SK-N-SH (cell line): Measurements from ENCODE around the gene MAEA. TPM values are rescaled to one million over a fixed set of nuclear protein-coding genes. Genes with fewer than 3 reads are reported as not detected.

Experiments
- CTCF ChIA-PET: fragments of 300-600, 350-600 bp; formaldehyde crosslinking; extraction: SDS; loops from one replicate; lab custom pipeline; 2021; lab: Yijun Ruan, JAX
- POLR2A ChIA-PET: fragments of 350-600 bp; sonication (Branson Sonifier 250); formaldehyde crosslinking; extraction: SDS; loops from one replicate; lab custom pipeline; 2020; ENCODE audit warnings: antibody characterized with exemption, inconsistent platforms; lab: Yijun Ruan, JAX
- DNase-seq: peaks from one replicate; pipeline ENCODE4 v3.0.0; 2012
- H2AFZ ChIP-seq: fragments of 200-600 bp; sonication (generic); 2 replicates; pipeline ENCODE4 v1.8.1; 2016; ENCODE audit warnings: antibody characterized with exemption, mild to moderate bottlenecking, low read depth
- H3F3A ChIP-seq: fragments of 200-600 bp; sonication (generic); replicated peaks from 2 replicates; pipeline ENCODE3; 2016; ENCODE audit warnings: antibody characterized with exemption, mild to moderate bottlenecking; ENCODE audit not compliant: insufficient read depth
- H3K27ac ChIP-seq, 2 experiments: fragments of 200-500 bp in 1 of 2; fragments of 200-600 bp in 1 of 2; sonication (Bioruptor generic) in 1 of 2; sonication (generic), shearing (Covaris generic) in 1 of 2; 2 replicates each; pipeline versions ENCODE4 v1.5.1 to v1.6.1; 2014 to 2016; ENCODE audit warnings: low read depth in 2 of 2, inconsistent platforms in 1 of 2, low read length in 1 of 2, mild to moderate bottlenecking in 1 of 2, mixed read lengths in 1 of 2
- H3K27me3 ChIP-seq: fragments of 200-600 bp; sonication (generic), shearing (Covaris generic); 2 replicates; pipeline ENCODE4 v1.6.1; 2016; ENCODE audit warnings: mixed run types; ENCODE audit not compliant: insufficient read depth
- H3K36me3 ChIP-seq, 2 experiments: fragments of 200-500 bp in 1 of 2; fragments of 200-600 bp in 1 of 2; sonication (Bioruptor generic) in 1 of 2; sonication (generic) in 1 of 2; replicated peaks in 1 of 2; 2 replicates each; pipeline versions ENCODE3 to v1.5.1; 2014 to 2016; ENCODE audit warnings: low read length in 1 of 2, mild to moderate bottlenecking in 1 of 2; ENCODE audit not compliant: insufficient read depth in 2 of 2, control insufficient read depth in 1 of 2
- H3K4me1 ChIP-seq, 2 experiments: fragments of 200-500 bp in 1 of 2; fragments of 200-600 bp in 1 of 2; sonication (Bioruptor generic) in 1 of 2; sonication (generic), shearing (Covaris generic) in 1 of 2; 2 replicates each; pipeline versions ENCODE4 v1.5.1 to v1.6.1; 2014 to 2016; ENCODE audit warnings: low read depth in 1 of 2, low read length in 1 of 2, mixed run types in 1 of 2; ENCODE audit not compliant: insufficient read depth in 2 of 2, control insufficient read depth in 1 of 2
- H3K4me2 ChIP-seq: fragments of 200-600 bp; sonication (generic), shearing (Covaris generic); 2 replicates; pipeline ENCODE4 v1.6.1; 2017; ENCODE audit warnings: mixed run types
- H3K4me3 ChIP-seq, 2 experiments: fragments of 200-500 bp in 1 of 2; fragments of 200-600 bp in 1 of 2; sonication (Bioruptor generic) in 1 of 2; sonication (generic), shearing (Covaris generic) in 1 of 2; 2 replicates each; pipeline versions ENCODE4 v1.5.1 to v1.8.1; 2014 to 2016; ENCODE audit warnings: low read depth in 2 of 2, inconsistent platforms in 1 of 2, low read length in 1 of 2, mild to moderate bottlenecking in 1 of 2, mixed read lengths in 1 of 2, moderate library complexity in 1 of 2
- H3K79me2 ChIP-seq: fragments of 200-600 bp; sonication (generic); 2 replicates; pipeline ENCODE4 v1.8.1; 2017; ENCODE audit warnings: mild to moderate bottlenecking; ENCODE audit not compliant: insufficient read depth
- H3K9ac ChIP-seq: fragments of 200-600 bp; sonication (generic); 2 replicates; pipeline ENCODE4 v1.6.1; 2017; ENCODE audit warnings: mixed run types
- H3K9me2 ChIP-seq: fragments of 200-600 bp; sonication (generic); 2 replicates; pipeline ENCODE4 v1.6.1; 2017; ENCODE audit warnings: mixed run types
- H3K9me3 ChIP-seq: fragments of 200-600 bp; sonication (generic); 2 replicates; pipeline ENCODE4 v1.6.1; 2017; ENCODE audit warnings: mixed run types, mild to moderate bottlenecking, moderate library complexity
- H4K20me1 ChIP-seq: fragments of 200-600 bp; sonication (generic); 2 replicates; pipeline ENCODE4 v1.6.1; 2017; ENCODE audit warnings: mild to moderate bottlenecking, mixed run types; ENCODE audit not compliant: insufficient read depth
- ELF1 ChIP-seq: IDR thresholded peaks from 2 replicates; pipeline ENCODE4 v1.4.0; 2012
- EZH2phosphoT487 ChIP-seq: fragments of 200-600 bp; sonication (generic); IDR thresholded peaks from 2 replicates; pipeline ENCODE4 v1.6.1; 2017; ENCODE audit warnings: low read depth, mixed run types, mild to moderate bottlenecking, antibody characterized with exemption, moderate library complexity, borderline replicate concordance
- FOXJ3 ChIP-seq: sonication (generic); formaldehyde crosslinking; IDR thresholded peaks from 2 replicates; pipeline ENCODE4 v1.5.1; 2020; ENCODE audit warnings: mild to moderate bottlenecking, missing genetic modification reagents
- FOXM1 ChIP-seq: IDR thresholded peaks from 2 replicates; pipeline ENCODE4 v1.4.0; 2012; ENCODE audit warnings: low read depth, mild to moderate bottlenecking
- GABPA ChIP-seq: IDR thresholded peaks from 2 replicates; pipeline ENCODE4 v1.4.0; 2012; ENCODE audit warnings: low read depth, mild to moderate bottlenecking
- JUND ChIP-seq: IDR thresholded peaks from 2 replicates; pipeline ENCODE4 v1.4.0; 2012
- NFIC ChIP-seq: IDR thresholded peaks from 2 replicates; pipeline ENCODE4 v1.4.0; 2012; ENCODE audit warnings: borderline replicate concordance
- POLR2AphosphoS5 ChIP-seq: IDR thresholded peaks from 2 replicates; pipeline ENCODE4 v1.6.1; 2012; ENCODE audit warnings: low read depth, low read length
- RAD21 ChIP-seq: IDR thresholded peaks from 2 replicates; pipeline ENCODE4 v1.6.1; 2012; ENCODE audit warnings: mild to moderate bottlenecking, low read length
- RCOR1 ChIP-seq: fragments of 150-350 bp; IDR thresholded peaks from 2 replicates; pipeline ENCODE4 v1.6.1; 2017; ENCODE audit warnings: antibody characterized with exemption, low read length
- RXRA ChIP-seq: IDR thresholded peaks from 2 replicates; pipeline ENCODE4 v1.4.0; 2012; ENCODE audit warnings: low read depth, mild to moderate bottlenecking, borderline replicate concordance
- SIN3A ChIP-seq: IDR thresholded peaks from 2 replicates; pipeline ENCODE4 v1.6.1; 2012; ENCODE audit warnings: low read depth, mild to moderate bottlenecking, low read length, moderate library complexity, borderline replicate concordance
- SMC3 ChIP-seq: IDR thresholded peaks from 2 replicates; pipeline ENCODE4 v1.6.1; 2012; ENCODE audit warnings: low read depth, low read length, improper control_type of control experiment
- TCF12 ChIP-seq: IDR thresholded peaks from 2 replicates; pipeline ENCODE4 v1.4.0; 2012
- WGBS: methylation state at CpG from one replicate; pipeline ENCODE4 v1.1.6; 2017; ENCODE audit warnings: low lambda C conversion rate; 5-methylcytosine and 5-hydroxymethylcytosine counted together
- polyA plus RNA-seq, 3 experiments: library from polyadenylated mRNA; depleted of rRNA; stranded (reverse); fragments of >200 nt; gene quantifications; 2 replicates each; pipeline ENCODE4 v1.2.3, GENCODE V29; 2012
- TF ChIP-seq, protein P1 (sequence below): IDR thresholded peaks from 2 replicates; pipeline ENCODE4 v1.4.0; 2012; ENCODE audit warnings: low read depth, borderline replicate concordance
- TF ChIP-seq, protein P2 (sequence below): IDR thresholded peaks from 2 replicates; pipeline ENCODE4 v1.6.1; 2012; ENCODE audit warnings: mild to moderate bottlenecking, low read depth, low read length, moderate library complexity
- TF ChIP-seq, protein P3 (sequence below): IDR thresholded peaks from 2 replicates; pipeline ENCODE4 v1.4.0; 2012; ENCODE audit warnings: low read depth

MAEA gene
- polyA plus RNA-seq, 1 of the 3 experiments (the other 2 are of a cell fraction) = 128 TPM

DNA sequence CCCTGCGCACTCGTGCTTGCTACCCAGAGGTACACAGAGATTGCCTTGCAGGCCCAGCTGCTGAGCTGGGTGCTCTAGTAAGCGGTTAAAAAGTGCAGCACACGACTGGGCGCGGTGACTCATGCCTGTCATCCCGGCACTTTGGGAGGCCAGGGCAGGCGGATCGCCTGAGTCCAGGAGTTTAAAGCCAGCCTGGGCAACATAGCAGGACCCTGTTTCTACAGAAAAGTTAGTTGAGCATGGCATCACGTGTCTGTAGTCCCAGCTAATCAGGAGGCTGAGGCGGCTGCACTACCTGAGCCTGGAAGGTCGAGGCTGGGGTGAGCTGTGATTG, 62.8 kb downstream of the MAEA start:
- Histone ChIP-seq H3K4me3 (no peak overlapping the region), H3K4me2 (no peak overlapping the region), H2AFZ (no peak overlapping the region), H3K9me2 (no peaks in the 10 kb centered on the region), H3K27ac (no peak overlapping the region), H3K27me3 (no peaks in the 10 kb centered on the region), H3K4me1 (peaks cover 0 to 14% of the 10 kb centered on the region in 2 experiments; a peak in 1 of 4 replicates), H3K36me3 (peaks cover 9 to 33% of the 10 kb centered on the region in 2 experiments), H3K79me2 (peaks cover 32% of the 10 kb centered on the region), H3F3A (peaks cover 6% of the 10 kb centered on the region), H3K9ac (no peak overlapping the region), H4K20me1 (peaks cover 4% of the 10 kb centered on the region), H3K9me3 (no peaks in the 10 kb centered on the region)
- TF ChIP-seq ELF1 (no peak), NFIC (no peak), RAD21 (no peak), POLR2AphosphoS5 (no peak), EZH2phosphoT487 (no peak), SMC3 (no peak), SIN3A (no peak), RCOR1 (no peak), RXRA (no peak), FOXM1 (no peak), JUND (no peak), TCF12 (no peak), FOXJ3 (CRISPR knock-in tag) (no peak), GABPA (no peak)
- TF ChIP-seq, protein P1, sequence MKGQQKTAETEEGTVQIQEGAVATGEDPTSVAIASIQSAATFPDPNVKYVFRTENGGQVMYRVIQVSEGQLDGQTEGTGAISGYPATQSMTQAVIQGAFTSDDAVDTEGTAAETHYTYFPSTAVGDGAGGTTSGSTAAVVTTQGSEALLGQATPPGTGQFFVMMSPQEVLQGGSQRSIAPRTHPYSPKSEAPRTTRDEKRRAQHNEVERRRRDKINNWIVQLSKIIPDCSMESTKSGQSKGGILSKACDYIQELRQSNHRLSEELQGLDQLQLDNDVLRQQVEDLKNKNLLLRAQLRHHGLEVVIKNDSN = no peak
- TF ChIP-seq, protein P2, sequence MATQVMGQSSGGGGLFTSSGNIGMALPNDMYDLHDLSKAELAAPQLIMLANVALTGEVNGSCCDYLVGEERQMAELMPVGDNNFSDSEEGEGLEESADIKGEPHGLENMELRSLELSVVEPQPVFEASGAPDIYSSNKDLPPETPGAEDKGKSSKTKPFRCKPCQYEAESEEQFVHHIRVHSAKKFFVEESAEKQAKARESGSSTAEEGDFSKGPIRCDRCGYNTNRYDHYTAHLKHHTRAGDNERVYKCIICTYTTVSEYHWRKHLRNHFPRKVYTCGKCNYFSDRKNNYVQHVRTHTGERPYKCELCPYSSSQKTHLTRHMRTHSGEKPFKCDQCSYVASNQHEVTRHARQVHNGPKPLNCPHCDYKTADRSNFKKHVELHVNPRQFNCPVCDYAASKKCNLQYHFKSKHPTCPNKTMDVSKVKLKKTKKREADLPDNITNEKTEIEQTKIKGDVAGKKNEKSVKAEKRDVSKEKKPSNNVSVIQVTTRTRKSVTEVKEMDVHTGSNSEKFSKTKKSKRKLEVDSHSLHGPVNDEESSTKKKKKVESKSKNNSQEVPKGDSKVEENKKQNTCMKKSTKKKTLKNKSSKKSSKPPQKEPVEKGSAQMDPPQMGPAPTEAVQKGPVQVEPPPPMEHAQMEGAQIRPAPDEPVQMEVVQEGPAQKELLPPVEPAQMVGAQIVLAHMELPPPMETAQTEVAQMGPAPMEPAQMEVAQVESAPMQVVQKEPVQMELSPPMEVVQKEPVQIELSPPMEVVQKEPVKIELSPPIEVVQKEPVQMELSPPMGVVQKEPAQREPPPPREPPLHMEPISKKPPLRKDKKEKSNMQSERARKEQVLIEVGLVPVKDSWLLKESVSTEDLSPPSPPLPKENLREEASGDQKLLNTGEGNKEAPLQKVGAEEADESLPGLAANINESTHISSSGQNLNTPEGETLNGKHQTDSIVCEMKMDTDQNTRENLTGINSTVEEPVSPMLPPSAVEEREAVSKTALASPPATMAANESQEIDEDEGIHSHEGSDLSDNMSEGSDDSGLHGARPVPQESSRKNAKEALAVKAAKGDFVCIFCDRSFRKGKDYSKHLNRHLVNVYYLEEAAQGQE = no peak
- TF ChIP-seq, protein P3, sequence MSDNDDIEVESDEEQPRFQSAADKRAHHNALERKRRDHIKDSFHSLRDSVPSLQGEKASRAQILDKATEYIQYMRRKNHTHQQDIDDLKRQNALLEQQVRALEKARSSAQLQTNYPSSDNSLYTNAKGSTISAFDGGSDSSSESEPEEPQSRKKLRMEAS = no peak
- WGBS = 73% methylated on average over 11 of the region's 12 CpGs
- POLR2A ChIA-PET = no interaction called here
- no peak for DNase-seq
- CTCF ChIA-PET = interaction anchor here (0.6 to 9.5 kb wide), 12 partner anchors 16 to 278 kb away, joined by 3 to 98 read pairs (median 4); no protein-coding TSS in a partner anchor
